Measurements from ENCODE around the gene CLDN3.
"Not testable (repeated sequence)": the region's sequence is repeated elsewhere in the genome, so short reads cannot be mapped to it uniquely, and the experiment has no call there.

- not testable (repeated sequence) for TF ChIP-seq CTCF, POLR2A (IDR thresholded peaks at IDR 0.05)
Observed at GRCh38 chr7:73797176-73797575, 27.1 kb upstream of the CLDN3 start.
